ENCODE data around the gene MICB. TPM values are rescaled to one million over a fixed set of nuclear protein-coding genes. Genes with fewer than 3 reads are reported as not detected.

MICB gene
- total and polyA plus RNA-seq, 12 donors: 0.66 to 4.3 (median 1.4) TPM

DNA sequence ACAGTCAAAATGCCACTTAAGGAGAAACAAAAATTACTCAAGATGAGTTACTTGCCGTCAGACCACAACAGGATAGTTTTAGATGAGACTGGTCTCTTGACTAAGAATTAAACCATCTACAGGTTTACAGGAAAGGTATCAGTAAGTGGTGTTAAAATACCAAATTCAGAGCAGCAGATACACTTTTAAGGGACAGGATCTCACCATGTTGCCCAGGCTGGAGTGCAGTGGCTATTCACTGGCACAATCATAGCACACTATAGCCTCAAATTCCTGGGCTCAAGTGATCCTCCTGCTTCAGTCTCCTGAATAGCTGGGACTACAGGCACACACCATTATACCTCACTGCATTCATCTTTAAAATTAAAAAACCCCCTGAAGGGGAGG lies 35.5 kb downstream of the MICB start:
- H3K36me3 ChIP-seq: peaks cover 4 to 92% (median 72%) of the 10 kb centered on the region in 9 donors
- H3K9me3 ChIP-seq: no peaks in the 10 kb centered on the region
- intact Hi-C loops (cut with DNase I): loop anchor here in 1 of 10 donors (5.0 kb wide), 1 partner anchor 36 kb away; the partner anchor contains the start of gene MICB
- no peak overlapping the region for H3K4me3 ChIP-seq
- H3K27me3 ChIP-seq: no peaks in the 10 kb centered on the region
- DNase-seq (no peak), ATAC-seq (no peak)
- 89 to 91% methylated on average over 1 of the region's 1 CpG for WGBS, 2 donors
- no peak overlapping the region for H3K27ac ChIP-seq
- no peak for TF ChIP-seq CTCF (IDR thresholded peaks at IDR 0.05)
- H3K4me1 ChIP-seq: peaks cover 0 to 33% (median 5%) of the 10 kb centered on the region in 9 donors

- no peak for DNase-seq
- Histone ChIP-seq H3K27me3 (no peaks in the 10 kb centered on the region), H3K4me1 (peaks cover 2 to 38% (median 11%) of the 10 kb centered on the region in 9 donors), H3K27ac (no peak overlapping the region), H3K36me3 (peaks cover 4 to 98% (median 78%) of the 10 kb centered on the region in 9 donors), H3K4me3 (no peak overlapping the region), H3K9me3 (no peaks in the 10 kb centered on the region)
- intact Hi-C loops (cut with DNase I): loop anchor here in 1 of 10 donors (5.0 kb wide), 1 partner anchor 37 kb away; the partner anchor contains the start of gene MICB
- no peak for TF ChIP-seq CTCF (IDR thresholded peaks at IDR 0.05)
- 88 to 92% methylated on average over 6 of the region's 6 CpGs for WGBS, 2 donors
- ATAC-seq: no peak
These were observed 36.1 kb downstream of the MICB start for GRCh38 chr6:31534011-31534410.

GRCh38 chr6:31534521-31535040 lies 36.6 kb downstream of the MICB start:
- Histone ChIP-seq H3K36me3 (peaks cover 4 to 100% (median 80%) of the 10 kb centered on the region in 9 donors), H3K4me1 (peaks cover 7 to 44% (median 16%) of the 10 kb centered on the region in 9 donors), H3K4me3 (no peak overlapping the region), H3K9me3 (no peaks in the 10 kb centered on the region), H3K27me3 (no peaks in the 10 kb centered on the region), H3K27ac (no peak overlapping the region)
- ATAC-seq: no peak
- no peak for DNase-seq
- TF ChIP-seq CTCF (IDR thresholded peaks at IDR 0.05): no peak
- intact Hi-C loops (cut with DNase I): loop anchor here in 1 of 10 donors (5.0 kb wide), 1 partner anchor 37 kb away; the partner anchor contains the start of gene MICB
- WGBS, 2 donors: 89 to 90% methylated on average over 24 of the region's 24 CpGs

DNA sequence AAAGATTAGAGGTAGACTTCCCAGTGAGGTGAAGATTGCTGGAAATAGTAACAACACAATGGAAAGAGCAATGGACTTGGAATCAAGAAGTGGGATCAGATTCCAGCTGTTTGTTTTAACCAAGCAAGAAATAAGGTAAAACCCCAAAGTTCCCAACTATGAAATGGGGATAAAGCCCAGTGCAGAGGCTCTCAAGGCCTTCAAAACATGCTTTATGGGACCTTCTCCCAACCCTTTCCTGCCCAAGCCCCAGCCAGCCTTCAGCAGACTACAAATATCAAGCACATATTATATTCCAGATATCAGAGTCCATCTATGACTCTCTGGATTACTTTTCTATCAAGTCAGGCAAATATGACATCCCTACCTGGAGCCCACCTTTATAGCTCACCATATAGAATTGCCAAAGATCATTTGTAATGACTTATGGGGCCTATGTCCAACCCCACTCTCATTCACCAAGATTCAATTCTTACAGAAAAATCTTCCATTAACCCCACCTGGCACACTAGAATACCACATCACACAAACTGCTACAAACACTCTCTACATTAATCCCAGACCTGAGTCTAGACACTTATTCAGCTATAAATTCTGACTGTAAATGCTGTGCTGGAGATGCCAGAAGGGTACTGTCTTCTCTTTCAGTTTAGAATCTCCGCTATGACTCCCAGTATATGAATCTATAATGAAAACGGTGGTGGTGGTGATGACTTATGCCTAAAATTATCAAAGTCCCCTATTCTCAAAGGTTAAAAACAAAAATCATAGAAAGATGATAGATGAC lies 37.8 kb downstream of the MICB start:
- H3K9me3 ChIP-seq: no peaks in the 10 kb centered on the region
- no peak for TF ChIP-seq CTCF (IDR thresholded peaks at IDR 0.05)
- H3K4me1 ChIP-seq: peaks cover 17 to 55% (median 28%) of the 10 kb centered on the region in 9 donors
- intact Hi-C loops (cut with DNase I): no loop called here
- WGBS, 2 donors: 34 to 42% methylated on average over 2 of the region's 2 CpGs
- H3K27me3 ChIP-seq: no peaks in the 10 kb centered on the region
- ATAC-seq (no peak), DNase-seq (no peak)
- peaks cover 4 to 98% (median 79%) of the 10 kb centered on the region in 9 donors for H3K36me3 ChIP-seq
- H3K4me3 ChIP-seq: no peak overlapping the region
- no peak overlapping the region for H3K27ac ChIP-seq
